Progenitor cell of endocrine pancreas (in vitro differentiated cells): ENCODE measurements around the gene MARCHF10. TPM values are rescaled to one million over a fixed set of nuclear protein-coding genes. Genes with fewer than 3 reads are reported as not detected.
A peak's percentile ranks its signal among the peaks of the same experiment; 100 is the strongest.

ENCODE experiments used
- DNase-seq: peaks from one replicate; pipeline ENCODE4 v3.0.0; 2021; ENCODE audit warnings: low spot score; ENCODE audit not compliant: unreplicated experiment
- H3K27ac Mint-ChIP-seq: 2 replicates; pipeline ENCODE4 v1.8.0; 2021; ENCODE audit warnings: mild to moderate bottlenecking, moderate library complexity, mixed read lengths
- H3K27me3 Mint-ChIP-seq: 2 replicates; pipeline ENCODE4 v1.8.0; 2021; ENCODE audit warnings: mixed read lengths
- H3K36me3 Mint-ChIP-seq: 2 replicates; pipeline ENCODE4 v1.8.0; 2022; ENCODE audit warnings: mixed read lengths; ENCODE audit not compliant: insufficient read depth
- H3K4me1 Mint-ChIP-seq: 2 replicates; pipeline ENCODE4 v1.8.0; 2021; ENCODE audit warnings: low read depth, mixed read lengths
- H3K4me3 Mint-ChIP-seq: 2 replicates; pipeline ENCODE4 v1.8.0; 2021; ENCODE audit warnings: low read depth, mild to moderate bottlenecking, moderate library complexity, mixed read lengths
- H3K9me3 Mint-ChIP-seq: 2 replicates; pipeline ENCODE4 v1.8.0; 2021; ENCODE audit warnings: low read depth, mixed read lengths
- total RNA-seq: library from RNA; stranded (reverse); gene quantifications from 2 replicates; pipeline ENCODE4 v1.2.1, GENCODE V29; 2021
- TF ChIP-seq, protein P1 (sequence below): fragments of 200-600 bp; sonication (generic); IDR thresholded peaks from one replicate; pipeline ENCODE4 v1.5.0; 2021; ENCODE audit warnings: antibody characterized with exemption, mild to moderate bottlenecking; ENCODE audit not compliant: unreplicated experiment

MARCHF10 gene
- total RNA-seq, 1 donor from 2014 or later = not detected

- Mint-ChIP-seq H3K27ac (no peak overlapping the region), H3K4me3 (peak overlapping the region; percentile 74), H3K36me3 (no peaks in the 10 kb centered on the region), H3K9me3 (no peaks in the 10 kb centered on the region), H3K27me3 (peaks cover 11% of the 10 kb centered on the region), H3K4me1 (peaks cover 7% of the 10 kb centered on the region)
- TF ChIP-seq, protein P1, sequence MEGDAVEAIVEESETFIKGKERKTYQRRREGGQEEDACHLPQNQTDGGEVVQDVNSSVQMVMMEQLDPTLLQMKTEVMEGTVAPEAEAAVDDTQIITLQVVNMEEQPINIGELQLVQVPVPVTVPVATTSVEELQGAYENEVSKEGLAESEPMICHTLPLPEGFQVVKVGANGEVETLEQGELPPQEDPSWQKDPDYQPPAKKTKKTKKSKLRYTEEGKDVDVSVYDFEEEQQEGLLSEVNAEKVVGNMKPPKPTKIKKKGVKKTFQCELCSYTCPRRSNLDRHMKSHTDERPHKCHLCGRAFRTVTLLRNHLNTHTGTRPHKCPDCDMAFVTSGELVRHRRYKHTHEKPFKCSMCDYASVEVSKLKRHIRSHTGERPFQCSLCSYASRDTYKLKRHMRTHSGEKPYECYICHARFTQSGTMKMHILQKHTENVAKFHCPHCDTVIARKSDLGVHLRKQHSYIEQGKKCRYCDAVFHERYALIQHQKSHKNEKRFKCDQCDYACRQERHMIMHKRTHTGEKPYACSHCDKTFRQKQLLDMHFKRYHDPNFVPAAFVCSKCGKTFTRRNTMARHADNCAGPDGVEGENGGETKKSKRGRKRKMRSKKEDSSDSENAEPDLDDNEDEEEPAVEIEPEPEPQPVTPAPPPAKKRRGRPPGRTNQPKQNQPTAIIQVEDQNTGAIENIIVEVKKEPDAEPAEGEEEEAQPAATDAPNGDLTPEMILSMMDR = no peak
- no peak for DNase-seq
Measured at GRCh38 chr17:62653826-62654761, 154.0 kb downstream of the MARCHF10 start.

- Mint-ChIP-seq H3K9me3 (no peaks in the 10 kb centered on the region), H3K27me3 (peaks cover 16% of the 10 kb centered on the region), H3K4me1 (peaks cover 13% of the 10 kb centered on the region), H3K36me3 (no peaks in the 10 kb centered on the region), H3K27ac (no peak overlapping the region), H3K4me3 (peak overlapping the region; percentile 74)
- TF ChIP-seq, protein P1 = no peak
- no peak for DNase-seq
Measured at GRCh38 chr17:62653002-62653825, 154.9 kb downstream of the MARCHF10 start.

DNA sequence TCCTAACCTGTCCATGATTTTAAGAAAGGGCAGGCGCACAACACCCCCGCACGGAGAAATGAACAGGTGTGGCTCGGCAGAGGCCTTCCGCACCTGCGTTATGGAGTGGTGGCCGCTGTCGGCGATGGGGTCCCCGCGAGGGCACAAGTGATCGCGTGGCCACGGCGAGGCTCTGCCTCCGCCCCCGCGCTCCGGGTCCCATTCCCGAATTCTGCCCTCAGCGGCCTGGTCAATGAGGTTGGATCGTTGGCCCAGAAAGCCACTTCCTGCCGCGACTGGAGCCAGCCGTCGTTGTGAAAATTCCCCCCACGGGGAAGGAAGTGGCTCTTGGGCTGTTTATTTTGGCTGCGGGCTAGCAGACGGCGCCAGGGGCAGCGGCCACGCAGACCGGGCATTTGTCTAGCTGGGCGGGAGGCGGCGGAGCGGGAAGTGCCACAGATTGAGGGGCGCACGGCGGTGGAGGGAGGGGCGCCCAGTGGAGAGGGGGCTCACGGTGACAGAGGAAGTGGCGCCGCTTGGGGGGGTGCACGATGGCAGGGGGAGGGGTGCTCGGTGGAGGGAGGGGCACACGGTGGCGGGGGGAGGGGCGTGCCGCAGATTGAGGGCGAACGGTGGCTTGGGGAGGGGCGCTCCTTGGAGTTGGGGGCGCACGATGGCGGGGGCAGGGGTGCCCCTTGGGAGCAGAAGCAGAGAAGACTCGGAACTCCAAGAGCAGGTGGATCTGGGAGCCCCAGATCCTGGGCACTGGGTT is 155.7 kb downstream of the MARCHF10 start:
- Mint-ChIP-seq H3K9me3 (no peaks in the 10 kb centered on the region), H3K4me1 (peaks cover 13% of the 10 kb centered on the region), H3K27me3 (peaks cover 16% of the 10 kb centered on the region), H3K27ac (peak overlapping the region; percentile 19), H3K4me3 (peak overlapping the region; percentile 74), H3K36me3 (no peaks in the 10 kb centered on the region)
- TF ChIP-seq, protein P1 = no peak
- no peak for DNase-seq

Other genes with a start within 250 kb of the MARCHF10 start
- 4.9 and 6.3 TPM in 2 replicates for gene MRC2, start 180.6 kb downstream of the MARCHF10 start, total RNA-seq
- gene TANC2, start 157.9 kb upstream of the MARCHF10 start, total RNA-seq = 18.0 and 20.2 TPM in 2 replicates